ENCODE data around the gene TMEM126A.
"Not testable (repeated sequence)": the region's sequence is repeated elsewhere in the genome, so short reads cannot be mapped to it uniquely, and the experiment has no call there.

DNA sequence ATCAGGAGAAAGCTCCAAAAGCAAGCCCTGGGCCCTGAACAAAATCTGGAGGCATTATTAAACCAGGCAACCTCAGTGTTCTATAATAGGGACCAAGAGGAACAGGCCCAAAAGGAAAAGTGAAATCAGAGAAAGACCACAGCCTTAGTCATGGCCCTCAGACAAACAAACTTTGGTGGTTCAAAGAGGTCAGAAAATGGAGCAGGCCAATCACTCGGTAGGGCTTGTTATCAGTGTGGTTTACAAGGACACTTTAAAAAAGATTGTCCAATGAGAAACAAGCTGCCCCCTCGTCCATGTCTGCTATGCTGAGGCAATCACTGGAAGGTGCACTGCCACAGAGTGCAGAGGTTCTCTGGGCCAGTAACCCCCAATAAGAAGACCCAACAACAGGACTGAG is 38.5 kb upstream of the TMEM126A start:
- TF ChIP-seq POLR2AphosphoS5 (IDR thresholded peaks at IDR 0.05; ENCODE audit: low read depth, low read length); POLR2A (IDR thresholded peaks at IDR 0.05; ENCODE audit: low read depth, low read length); TAF1 (IDR thresholded peaks at IDR 0.05; ENCODE audit: low read depth, low read length); SPI1 (IDR thresholded peaks at IDR 0.05; ENCODE audit: low read depth, low read length); POU2F2 (IDR thresholded peaks at IDR 0.05; ENCODE audit: low read depth, low read length); PAX5 (IDR thresholded peaks at IDR 0.05; ENCODE audit: insufficient read depth, low read length, severe bottlenecking): not testable (repeated sequence)
